GM12873 (cell line): ENCODE measurements around the gene SLC36A1.

Experiments
- TF ChIP-seq, protein P1 (sequence below): IDR thresholded peaks from 2 replicates; pipeline ENCODE4 v1.5.1; 2012; ENCODE audit warnings: low read depth, mild to moderate bottlenecking, moderate library complexity, low read length, control low read depth; ENCODE audit not compliant: insufficient read depth; ENCODE audit errors: missing control alignments

Gene SLC36A1

DNA sequence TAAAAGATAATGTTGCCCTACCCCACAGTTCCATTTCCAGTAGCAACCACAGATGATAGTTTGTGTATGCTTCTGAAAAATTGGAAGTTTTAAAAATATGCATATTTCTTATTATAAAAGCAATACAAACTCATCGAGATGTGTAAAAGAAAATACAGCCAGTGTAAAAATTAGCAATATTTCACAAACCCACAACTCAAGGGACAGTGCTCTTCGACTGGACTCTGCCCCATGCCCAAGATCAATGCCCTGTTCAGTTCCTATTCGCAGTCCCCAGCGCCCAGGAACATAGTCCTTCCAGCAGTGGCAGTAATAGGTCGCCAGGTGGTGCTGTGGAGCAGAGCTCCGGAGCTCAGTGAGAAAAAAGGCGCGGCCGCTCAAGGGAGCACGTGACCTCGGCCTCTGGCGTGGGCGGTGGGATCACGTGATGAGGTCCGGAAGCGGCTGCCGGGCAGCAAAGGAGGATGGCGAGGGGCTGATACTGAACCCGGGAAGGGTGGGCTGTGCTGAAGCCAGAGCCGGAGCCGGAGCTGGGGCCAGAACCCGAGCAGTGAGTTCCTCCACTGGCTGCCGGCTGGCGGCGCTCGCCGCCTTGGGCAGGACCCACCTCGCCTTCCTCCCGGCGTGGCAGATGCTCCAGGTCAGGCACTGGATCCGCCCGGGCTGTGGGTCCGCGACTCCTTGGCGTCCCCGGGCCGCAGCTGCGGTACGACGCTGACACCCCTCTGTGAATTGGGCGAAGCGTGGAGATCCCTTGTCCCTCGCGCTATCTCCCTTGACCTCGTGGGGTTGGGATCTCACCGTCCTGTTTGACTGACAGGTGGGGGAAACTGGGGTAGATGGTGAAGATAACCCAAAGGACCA lies at the start of gene SLC36A1:
Gene SLC36A1 (plus strand): TSS at position 430 of the 864 bp plus-strand sequence. CDS start 11,190 bp downstream, outside the sequence.
- TF ChIP-seq, protein P1, sequence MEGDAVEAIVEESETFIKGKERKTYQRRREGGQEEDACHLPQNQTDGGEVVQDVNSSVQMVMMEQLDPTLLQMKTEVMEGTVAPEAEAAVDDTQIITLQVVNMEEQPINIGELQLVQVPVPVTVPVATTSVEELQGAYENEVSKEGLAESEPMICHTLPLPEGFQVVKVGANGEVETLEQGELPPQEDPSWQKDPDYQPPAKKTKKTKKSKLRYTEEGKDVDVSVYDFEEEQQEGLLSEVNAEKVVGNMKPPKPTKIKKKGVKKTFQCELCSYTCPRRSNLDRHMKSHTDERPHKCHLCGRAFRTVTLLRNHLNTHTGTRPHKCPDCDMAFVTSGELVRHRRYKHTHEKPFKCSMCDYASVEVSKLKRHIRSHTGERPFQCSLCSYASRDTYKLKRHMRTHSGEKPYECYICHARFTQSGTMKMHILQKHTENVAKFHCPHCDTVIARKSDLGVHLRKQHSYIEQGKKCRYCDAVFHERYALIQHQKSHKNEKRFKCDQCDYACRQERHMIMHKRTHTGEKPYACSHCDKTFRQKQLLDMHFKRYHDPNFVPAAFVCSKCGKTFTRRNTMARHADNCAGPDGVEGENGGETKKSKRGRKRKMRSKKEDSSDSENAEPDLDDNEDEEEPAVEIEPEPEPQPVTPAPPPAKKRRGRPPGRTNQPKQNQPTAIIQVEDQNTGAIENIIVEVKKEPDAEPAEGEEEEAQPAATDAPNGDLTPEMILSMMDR, result peak; percentile 87

DNA sequence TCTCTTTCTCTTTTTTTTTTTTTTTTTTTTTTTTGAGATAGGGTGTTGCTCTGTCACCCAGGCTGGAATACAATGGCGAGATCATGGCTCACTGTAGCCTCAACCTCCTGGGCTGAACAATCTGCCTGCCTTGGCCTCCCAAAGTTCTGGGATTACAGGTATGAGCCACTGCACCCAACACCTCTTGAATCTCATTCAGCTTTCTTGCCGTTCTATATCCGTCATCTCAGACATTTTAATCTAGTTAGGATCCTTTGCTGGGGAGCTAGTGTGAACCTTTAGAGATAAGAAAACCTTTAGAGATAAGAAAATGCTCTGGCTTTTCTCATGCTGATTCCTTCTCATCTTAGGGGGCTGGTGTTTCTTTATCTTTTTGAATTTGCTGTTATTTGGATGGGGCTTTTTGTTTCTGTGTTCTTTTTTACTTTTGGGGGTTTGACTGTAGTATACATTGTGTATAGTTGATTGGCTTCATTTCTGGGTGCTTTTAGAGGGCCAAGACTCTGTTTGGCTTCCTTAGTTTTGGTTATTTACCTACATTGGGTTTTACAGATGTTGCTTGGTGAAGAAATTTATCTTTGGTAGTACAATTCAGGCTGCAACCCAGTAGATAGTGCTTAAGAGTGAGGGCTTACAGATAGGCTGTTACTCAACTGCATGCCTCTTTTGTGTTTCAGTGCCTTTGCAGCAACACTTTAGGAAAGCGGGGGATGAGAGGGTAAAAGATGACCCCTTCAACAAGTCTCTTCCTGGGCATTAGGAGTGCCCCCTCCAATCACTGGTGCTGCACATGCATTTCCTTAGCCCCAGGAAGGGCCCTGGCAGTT lies 41.9 kb upstream of the SLC36A1 start:
- TF ChIP-seq, protein P1, result no peak

DNA sequence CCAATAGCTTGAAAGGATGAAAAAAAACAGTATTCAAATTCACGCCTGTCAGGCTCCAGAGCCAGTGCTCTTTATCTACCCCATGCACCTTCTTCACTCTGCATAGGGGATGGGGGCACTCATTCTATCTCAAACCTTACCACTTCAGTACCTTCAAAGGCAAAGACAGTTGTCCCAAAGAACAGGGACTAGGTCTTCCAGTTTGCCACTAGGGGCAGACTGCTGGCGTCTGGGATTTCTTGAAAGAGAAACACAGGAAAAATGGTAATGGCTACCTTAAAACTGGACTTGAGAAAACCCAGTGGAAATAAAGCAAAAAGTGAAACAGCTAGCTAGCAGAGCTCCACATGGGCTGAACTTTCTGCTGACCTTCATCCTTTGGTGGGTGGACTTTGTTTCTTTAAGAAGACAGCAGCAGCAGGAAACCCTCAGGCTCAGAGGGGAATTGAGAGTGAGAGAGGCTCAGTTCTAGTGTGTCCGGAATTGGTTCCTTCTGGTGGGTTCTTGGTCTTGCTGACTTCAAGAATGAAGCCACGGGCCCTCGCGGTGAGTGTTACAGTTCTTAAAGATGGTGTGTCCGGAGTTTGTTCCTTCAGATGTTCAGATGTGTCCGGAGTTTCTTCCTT lies 41.0 kb upstream of the SLC36A1 start:
- TF ChIP-seq, protein P1, result peak; percentile 76

DNA sequence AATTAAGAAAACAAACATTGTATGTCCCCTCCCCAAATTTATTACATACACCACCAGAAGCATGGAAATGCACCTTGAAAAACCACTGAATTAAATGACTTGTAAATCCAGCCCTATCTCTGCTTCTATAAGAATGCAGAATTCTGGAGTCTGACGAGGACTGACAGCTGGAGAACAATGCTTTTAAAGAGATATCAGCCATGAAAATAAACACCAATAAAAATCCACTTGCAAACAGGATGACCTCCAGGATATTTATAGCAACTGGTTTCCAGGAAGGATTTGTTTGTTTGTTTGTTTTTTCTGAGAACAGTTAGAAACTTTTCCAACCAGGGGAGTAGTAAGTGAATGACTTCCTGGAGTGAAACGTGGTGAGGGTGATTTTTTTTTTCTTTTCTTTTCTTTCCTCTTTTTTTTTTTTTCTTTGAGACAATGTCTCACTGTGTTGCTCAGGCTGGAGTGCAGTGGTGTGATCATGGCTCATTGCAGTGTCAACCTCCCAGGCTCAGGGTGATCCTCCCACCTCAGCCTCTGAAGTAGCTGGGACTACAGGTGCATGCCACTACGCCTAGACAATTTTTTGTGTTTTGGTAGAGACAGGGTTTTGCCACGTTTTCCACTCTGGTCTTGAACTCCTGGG lies 38.7 kb upstream of the SLC36A1 start:
- TF ChIP-seq, protein P1, result no peak

DNA sequence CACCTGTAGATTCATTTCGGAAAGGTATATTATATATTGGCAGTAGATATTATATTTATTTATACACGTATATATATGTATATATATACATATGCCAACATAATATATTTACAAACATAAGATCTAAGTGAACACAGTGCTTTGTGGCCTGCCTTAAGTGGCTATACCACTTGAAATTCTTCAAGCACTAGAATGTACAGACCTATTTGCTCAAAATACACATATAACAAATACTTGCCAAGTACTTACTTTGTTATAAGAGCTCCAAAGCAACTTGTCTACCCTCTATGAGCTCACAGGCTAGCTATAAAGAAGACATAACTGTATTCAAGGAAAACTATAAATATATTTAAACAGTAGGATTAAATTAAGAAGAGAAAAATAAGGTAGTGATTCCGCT lies 33.6 kb upstream of the SLC36A1 start:
- TF ChIP-seq, protein P1, result no peak

DNA sequence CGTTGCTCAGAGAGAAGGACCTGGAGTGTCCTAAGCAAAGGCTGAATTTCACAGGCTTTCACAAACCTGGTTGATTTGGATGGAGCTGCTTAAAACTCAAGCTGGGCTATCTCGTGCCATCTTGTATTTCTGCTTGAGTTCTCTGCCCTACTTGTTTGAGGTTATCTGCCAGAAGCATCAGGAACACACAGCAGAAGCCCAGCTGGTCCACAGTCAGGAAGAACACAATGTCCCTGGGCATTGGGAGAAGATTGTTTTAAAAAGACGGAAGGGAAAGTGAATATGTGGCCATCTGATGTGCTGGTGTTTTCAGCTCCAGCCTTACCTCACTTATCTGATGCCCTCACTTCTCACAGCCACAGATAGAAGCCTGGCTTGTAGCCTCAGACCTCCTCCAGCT lies 32.9 kb upstream of the SLC36A1 start:
- TF ChIP-seq, protein P1, result no peak
